Lung (tissue), 16 donors: Measurements from ENCODE around the gene PPP1R15A. TPM values are rescaled to one million over a fixed set of nuclear protein-coding genes. Genes with fewer than 3 reads are reported as not detected.
A peak's percentile ranks its signal among the peaks of the same experiment; 100 is the strongest.

Experiments
- ATAC-seq: fragments of 200-7000 bp; cut with Tn5 transposase; one replicate; pipeline ENCODE4 v1.9.1; 2020; ENCODE audit warnings: moderate number of reproducible peaks; ENCODE audit not compliant: insufficient read depth, low FRiP score
- DNase-seq, 3 donors: peaks; one replicate each; pipeline ENCODE4 v3.0.0-alpha.2; 2013 to 2017
- H3K27ac ChIP-seq, 2 donors: one replicate each; pipeline ENCODE4 v1.5.1; 2013; ENCODE audit warnings: mild to moderate bottlenecking in 2 of 2, moderate library complexity in 2 of 2, control low read depth in 1 of 2, inconsistent platforms in 1 of 2, low read depth in 1 of 2, low read length in 1 of 2
- H3K27me3 ChIP-seq, 3 donors: one replicate each; pipeline ENCODE4 v1.5.1; 2013; ENCODE audit warnings: low read length in 2 of 3; ENCODE audit not compliant: control insufficient read depth in 3 of 3, insufficient read depth in 3 of 3
- H3K36me3 ChIP-seq, 4 donors: one replicate each; pipeline ENCODE4 v1.5.1; 2013; ENCODE audit warnings: low read length in 4 of 4, mild to moderate bottlenecking in 1 of 4, moderate library complexity in 1 of 4; ENCODE audit not compliant: control insufficient read depth in 4 of 4, insufficient read depth in 4 of 4
- H3K4me1 ChIP-seq, 5 donors: one replicate each; pipeline ENCODE4 v1.5.1; 2013; ENCODE audit warnings: low read length in 5 of 5, mild to moderate bottlenecking in 2 of 5, moderate library complexity in 1 of 5; ENCODE audit not compliant: control insufficient read depth in 5 of 5, insufficient read depth in 5 of 5
- H3K4me3 ChIP-seq: one replicate; pipeline ENCODE4 v1.5.1; 2013; ENCODE audit warnings: mild to moderate bottlenecking, control low read depth, moderate library complexity
- H3K9ac ChIP-seq, 2 donors: one replicate each; pipeline ENCODE4 v1.5.1; 2013; ENCODE audit warnings: low read length in 2 of 2, control low read depth in 1 of 2; ENCODE audit not compliant: insufficient read depth in 1 of 2
- H3K9me3 ChIP-seq, 4 donors: one replicate each; pipeline ENCODE4 v1.5.1; 2013; ENCODE audit warnings: low read length in 3 of 4, mild to moderate bottlenecking in 1 of 4, moderate library complexity in 1 of 4; ENCODE audit not compliant: control insufficient read depth in 4 of 4, insufficient read depth in 3 of 4
- WGBS, 2 donors: extraction: QIAGEN DNeasy Blood & Tissue Kit; methylation state at CpG; one replicate each; pipeline ENCODE4 v1.1.7; 2013; 5-methylcytosine and 5-hydroxymethylcytosine counted together
- long read RNA-seq, 5 donors: transcript quantifications; one replicate each; lab custom pipeline, GENCODE V29; 2026
- polyA plus RNA-seq, 2 donors: library from polyadenylated mRNA; stranded (reverse); fragments of 200-250 nt; gene quantifications; one replicate each; pipeline ENCODE4 v1.2.1, GENCODE V29; 2013
- total RNA-seq, 2 donors: library from RNA; depleted of rRNA in 1 of 2; stranded (reverse); fragments of >200 nt in 1 of 2; gene quantifications; one replicate each; pipeline ENCODE4 v1.2.1, GENCODE V29; 2014 to 2021
- TF ChIP-seq, protein P1 (sequence below): IDR thresholded peaks from 2 replicates; pipeline ENCODE4 v1.5.1; 2012; ENCODE audit warnings: mild to moderate bottlenecking; ENCODE audit errors: control extremely low read depth, extremely low read depth
- donor health status: control.
- donor health status: control.
- donor health status: Bipolar disorder and iron deficiency.
- donor health status: healthy.
- donor health status: DM: yes; HTN: yes; CAD: no.

Gene PPP1R15A
- total RNA-seq, result 100 to 1,000 TPM; 101 to 104 TPM
- polyA plus RNA-seq, result 100 to 1,000 TPM; 203 to 208 TPM
- long read RNA-seq, donor 1, transcript PPP1R15A-202 (1 exons, 1,725 nt), result major isoform, 15 of 69 reads
- long read RNA-seq, donor 1, transcript PPP1R15A-201 (3 exons, 2,378 nt), result minor isoform, 6 of 69 reads
- long read RNA-seq, donor 1, partial matches to known transcripts, result 48 of 69 reads
- long read RNA-seq, donor 1, other reads (novel, unspliced or antisense), result 0 of 69 reads
- long read RNA-seq, donor 2, transcript PPP1R15A-202 (1 exons, 1,725 nt), result major isoform, 8 of 26 reads
- long read RNA-seq, donor 2, partial matches to known transcripts, result 16 of 26 reads
- long read RNA-seq, donor 2, other reads (novel, unspliced or antisense), result 0 of 26 reads
- long read RNA-seq, donor 3, transcript PPP1R15A-202 (1 exons, 1,725 nt), result major isoform, 11 of 24 reads
- long read RNA-seq, donor 3, partial matches to known transcripts, result 13 of 24 reads
- long read RNA-seq, donor 3, other reads (novel, unspliced or antisense), result 0 of 24 reads
- long read RNA-seq, donor 4, partial matches to known transcripts, result 17 of 21 reads
- long read RNA-seq, donor 4, other reads (novel, unspliced or antisense), result 0 of 21 reads
- long read RNA-seq, donor 5, transcript PPP1R15A-201 (3 exons, 2,378 nt), result minor isoform, 5 of 74 reads
- long read RNA-seq, donor 5, transcript PPP1R15A-202 (1 exons, 1,725 nt), result major isoform, 19 of 74 reads
- long read RNA-seq, donor 5, partial matches to known transcripts, result 50 of 74 reads
- long read RNA-seq, donor 5, other reads (novel, unspliced or antisense), result 0 of 74 reads

DNA sequence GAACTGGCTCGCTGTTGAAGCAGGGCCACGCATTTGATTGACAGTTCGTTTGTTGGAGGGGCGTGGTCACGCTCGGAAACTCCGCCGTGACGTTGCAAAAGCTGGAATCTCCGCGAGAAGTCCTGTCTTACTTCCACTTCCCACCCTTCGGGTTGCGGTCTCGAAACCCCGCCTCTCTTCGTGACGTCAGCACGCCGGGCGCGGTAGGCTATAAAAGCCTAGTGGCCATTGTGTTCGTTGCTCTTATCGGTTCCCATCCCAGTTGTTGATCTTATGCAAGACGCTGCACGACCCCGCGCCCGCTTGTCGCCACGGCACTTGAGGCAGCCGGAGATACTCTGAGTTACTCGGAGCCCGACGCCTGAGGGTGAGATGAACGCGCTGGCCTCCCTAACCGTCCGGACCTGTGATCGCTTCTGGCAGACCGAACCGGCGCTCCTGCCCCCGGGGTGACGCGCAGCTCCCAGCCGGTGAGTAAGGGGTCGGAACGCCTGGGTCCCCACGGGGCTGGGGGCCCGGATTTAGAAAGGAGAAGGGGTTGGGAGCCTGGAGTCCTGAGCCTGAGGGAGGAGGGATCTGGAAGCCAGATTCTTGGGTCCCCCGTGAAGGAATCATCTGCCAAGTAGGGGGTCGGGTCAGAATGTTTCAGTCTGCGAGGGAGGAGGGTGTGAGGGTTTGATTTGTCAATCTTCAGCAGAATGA, at the start of gene PPP1R15A:
Gene PPP1R15A (plus strand): TSS at position 240 of the 702 bp plus-strand sequence. CDS start 813 bp downstream, outside the sequence.
- Histone ChIP-seq H3K4me1 (peaks cover 3 to 46% (median 19%) of the 10 kb centered on the region in 5 donors), H3K9me3 (no peaks in the 10 kb centered on the region), H3K36me3 (peaks cover 7 to 26% (median 24%) of the 10 kb centered on the region in 4 donors), H3K9ac (peak within 1 kb of the TSS; percentile 98 to 100), H3K27me3 (no peaks in the 10 kb centered on the region), H3K27ac (peak within 1 kb of the TSS; percentile 99 to 100), H3K4me3 (peak within 1 kb of the TSS; percentile 90)
- ATAC-seq (peak; percentile 53), DNase-seq (peak; percentile 99 to 100 (median 99))
- TF ChIP-seq, protein P1, sequence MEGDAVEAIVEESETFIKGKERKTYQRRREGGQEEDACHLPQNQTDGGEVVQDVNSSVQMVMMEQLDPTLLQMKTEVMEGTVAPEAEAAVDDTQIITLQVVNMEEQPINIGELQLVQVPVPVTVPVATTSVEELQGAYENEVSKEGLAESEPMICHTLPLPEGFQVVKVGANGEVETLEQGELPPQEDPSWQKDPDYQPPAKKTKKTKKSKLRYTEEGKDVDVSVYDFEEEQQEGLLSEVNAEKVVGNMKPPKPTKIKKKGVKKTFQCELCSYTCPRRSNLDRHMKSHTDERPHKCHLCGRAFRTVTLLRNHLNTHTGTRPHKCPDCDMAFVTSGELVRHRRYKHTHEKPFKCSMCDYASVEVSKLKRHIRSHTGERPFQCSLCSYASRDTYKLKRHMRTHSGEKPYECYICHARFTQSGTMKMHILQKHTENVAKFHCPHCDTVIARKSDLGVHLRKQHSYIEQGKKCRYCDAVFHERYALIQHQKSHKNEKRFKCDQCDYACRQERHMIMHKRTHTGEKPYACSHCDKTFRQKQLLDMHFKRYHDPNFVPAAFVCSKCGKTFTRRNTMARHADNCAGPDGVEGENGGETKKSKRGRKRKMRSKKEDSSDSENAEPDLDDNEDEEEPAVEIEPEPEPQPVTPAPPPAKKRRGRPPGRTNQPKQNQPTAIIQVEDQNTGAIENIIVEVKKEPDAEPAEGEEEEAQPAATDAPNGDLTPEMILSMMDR, result no peak
- 0% methylated on average over 53 of the region's 53 CpGs for WGBS, 2 donors

DNA sequence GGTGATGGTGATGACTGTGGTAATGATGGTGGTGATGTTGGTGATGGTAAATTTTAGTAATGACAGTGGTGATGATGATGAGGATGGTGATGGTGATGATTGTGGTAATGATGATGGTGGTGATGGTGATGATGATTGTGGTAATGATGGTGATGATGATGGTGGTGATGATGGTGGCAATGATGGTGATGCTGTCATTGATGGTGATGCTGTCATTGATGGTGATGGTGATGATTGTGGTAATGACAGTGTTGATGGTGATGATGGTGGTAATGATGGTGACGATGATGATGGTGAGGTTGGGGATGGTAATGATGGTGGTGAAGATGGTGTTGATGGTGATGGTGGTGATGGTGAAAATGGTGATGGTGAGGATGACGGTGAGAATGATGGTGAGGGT, 49.7 kb upstream of the PPP1R15A start:
- 97 to 98% methylated on average over 2 of the region's 2 CpGs for WGBS, 2 donors
- no peak overlapping the region for H3K27ac ChIP-seq
- peaks cover 0 to 14% (median 3%) of the 10 kb centered on the region in 4 donors for H3K36me3 ChIP-seq
- TF ChIP-seq, protein P1, result no peak
- peaks cover 0 to 4% (median 0%) of the 10 kb centered on the region in 5 donors for H3K4me1 ChIP-seq
- no peak overlapping the region for H3K9ac ChIP-seq
- peaks cover 0 to 3% (median 1%) of the 10 kb centered on the region in 4 donors for H3K9me3 ChIP-seq
- no peak overlapping the region for H3K4me3 ChIP-seq
- no peaks in the 10 kb centered on the region for H3K27me3 ChIP-seq
- ATAC-seq (no peak), DNase-seq (no peak)

DNA sequence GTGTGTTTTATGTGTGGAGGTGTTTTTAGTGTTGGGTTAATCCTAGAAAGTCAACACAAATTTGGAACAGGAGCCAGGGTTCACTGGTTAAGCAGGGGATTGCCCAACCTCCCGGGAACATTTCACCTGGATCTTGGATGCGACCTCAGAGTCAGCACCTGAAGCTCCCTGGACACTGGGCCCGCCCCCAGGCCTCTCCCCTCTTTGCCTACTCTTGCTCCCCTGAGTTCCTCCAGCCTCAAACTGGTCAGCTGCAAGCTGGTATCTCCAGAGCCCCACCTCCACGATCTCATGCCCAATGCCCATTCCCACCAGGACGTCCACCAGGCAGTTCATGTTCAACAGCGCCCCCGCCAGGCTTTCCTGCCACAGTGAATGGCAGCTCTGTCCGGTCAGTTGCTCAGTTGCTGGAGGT, 45.6 kb upstream of the PPP1R15A start:
- H3K27ac ChIP-seq, result no peak overlapping the region
- H3K36me3 ChIP-seq, result peaks cover 0 to 12% (median 5%) of the 10 kb centered on the region in 4 donors
- no peaks in the 10 kb centered on the region for H3K4me1 ChIP-seq
- DNase-seq (no peak), ATAC-seq (peak; percentile 19)
- H3K9ac ChIP-seq, result no peak overlapping the region
- H3K9me3 ChIP-seq, result peaks cover 0 to 3% (median 1%) of the 10 kb centered on the region in 4 donors
- TF ChIP-seq, protein P1, result no peak
- no peak overlapping the region for H3K4me3 ChIP-seq
- WGBS, 2 donors, result 76 to 87% methylated on average over 8 of the region's 8 CpGs
- H3K27me3 ChIP-seq, result no peaks in the 10 kb centered on the region
